H1 (cell line): ENCODE data around the gene SMIM5. TPM values are rescaled to one million over a fixed set of nuclear protein-coding genes. Genes with fewer than 3 reads are reported as not detected.

Experiments used
- CTCF ChIA-PET: fragments of 300-600 bp; sonication (Branson Sonifier 250); formaldehyde crosslinking; loops from one replicate; lab custom pipeline; 2021; ENCODE audit not compliant: partially characterized antibody; lab: Charles Lee
- POLR2A ChIA-PET: fragments of 300-600 bp; sonication (Branson Sonifier 250); formaldehyde crosslinking; loops from one replicate; lab custom pipeline; 2021; ENCODE audit warnings: inconsistent platforms; ENCODE audit not compliant: partially characterized antibody; lab: Charles Lee
- DNase-seq, 2 experiments: peaks; one replicate each; pipeline versions ENCODE4 v3.0.0 to v3.0.0-alpha.2; 2010 to 2022; ENCODE audit warnings: low spot score in 2 of 2, low read depth in 1 of 2, mixed read lengths in 1 of 2
- FAIRE-seq: peaks from 2 replicates; lab custom pipeline; 2011; peaks lifted over from hg19 to GRCh38; lab: Jason Lieb, UNC
- H2AFZ ChIP-seq: 2 replicates; pipeline ENCODE4 v1.8.1; 2012; ENCODE audit warnings: low read length, inconsistent platforms
- H2AK5ac ChIP-seq: 2 replicates; pipeline ENCODE4 v1.6.1; 2013; ENCODE audit warnings: low read depth, low read length
- H2BK120ac ChIP-seq: replicated peaks from 2 replicates; pipeline ENCODE3; 2013; ENCODE audit warnings: low read depth, low read length, inconsistent platforms
- H2BK12ac ChIP-seq: 2 replicates; pipeline ENCODE4 v1.6.1; 2013; ENCODE audit warnings: low read depth, low read length
- H2BK15ac ChIP-seq: 2 replicates; pipeline ENCODE4 v1.6.1; 2013; ENCODE audit warnings: low read length
- H2BK20ac ChIP-seq: 2 replicates; pipeline ENCODE4 v1.6.1; 2013; ENCODE audit warnings: low read length
- H2BK5ac ChIP-seq: 2 replicates; pipeline ENCODE4 v1.6.1; 2013; ENCODE audit warnings: low read depth, low read length
- H3K14ac ChIP-seq: 2 replicates; pipeline ENCODE4 v1.6.1; 2013; ENCODE audit warnings: inconsistent platforms; ENCODE audit not compliant: insufficient read length
- H3K18ac ChIP-seq: 2 replicates; pipeline ENCODE4 v1.6.1; 2013; ENCODE audit warnings: low read length; ENCODE audit errors: extremely low read depth
- H3K23ac ChIP-seq: 2 replicates; pipeline ENCODE4 v1.6.1; 2013; ENCODE audit warnings: inconsistent platforms; ENCODE audit not compliant: insufficient read length
- H3K23me2 ChIP-seq: 2 replicates; pipeline ENCODE4 v1.6.1; 2013; ENCODE audit warnings: low read depth, low read length
- H3K27ac ChIP-seq: 2 replicates; pipeline ENCODE4 v1.6.1; 2011; ENCODE audit warnings: low read depth, low read length, inconsistent platforms
- H3K27me3 ChIP-seq, 4 experiments: replicated peaks in 1 of 4; 1 replicate in 1 of 4; 2 replicates in 3 of 4; pipeline versions ENCODE4 v1.6.1 to v1.8.1; 2011 to 2013; ENCODE audit warnings: low read length in 3 of 4, mild to moderate bottlenecking in 3 of 4, inconsistent platforms in 2 of 4, mixed read lengths in 2 of 4, moderate library complexity in 1 of 4; ENCODE audit not compliant: control insufficient read depth in 3 of 4, insufficient read depth in 3 of 4; ENCODE audit errors: extremely low read depth in 1 of 4
- H3K36me3 ChIP-seq, 4 experiments: 2 replicates each; pipeline versions ENCODE4 v1.6.1 to v1.8.1; 2011 to 2013; ENCODE audit warnings: mild to moderate bottlenecking in 4 of 4, low read length in 3 of 4, moderate library complexity in 2 of 4, control low read depth in 1 of 4, inconsistent platforms in 1 of 4; ENCODE audit not compliant: insufficient read depth in 4 of 4, control insufficient read depth in 2 of 4
- H3K4ac ChIP-seq: replicated peaks from 2 replicates; pipeline ENCODE3; 2013; ENCODE audit warnings: low read length, low read depth, mixed read lengths, inconsistent platforms; ENCODE audit not compliant: insufficient read length
- H3K4me1 ChIP-seq, 4 experiments: replicated peaks in 1 of 4; 1 replicate in 1 of 4; 2 replicates in 3 of 4; pipeline versions ENCODE4 v1.6.1 to v1.8.1; 2011 to 2013; ENCODE audit warnings: low read length in 3 of 4, inconsistent platforms in 2 of 4, mixed read lengths in 1 of 4; ENCODE audit not compliant: insufficient read depth in 4 of 4, control insufficient read depth in 3 of 4
- H3K4me2 ChIP-seq, 2 experiments: 2 replicates each; pipeline versions ENCODE4 v1.6.1 to v1.8.1; 2011 to 2013; ENCODE audit warnings: low read depth in 2 of 2, low read length in 2 of 2, control low read depth in 1 of 2, inconsistent platforms in 1 of 2, mild to moderate bottlenecking in 1 of 2; ENCODE audit not compliant: insufficient read depth in 1 of 2
- H3K4me3 ChIP-seq, 4 experiments: fragments of 200-600, 300-600 bp in 1 of 4; sonication (generic), shearing (Covaris generic), sonication (Bioruptor Twin) in 1 of 4; 2 replicates each; pipeline versions ENCODE4 v1.5.1 to v1.8.1; 2011 to 2016; ENCODE audit warnings: low read length in 4 of 4, low read depth in 3 of 4, control low read depth in 2 of 4, inconsistent platforms in 2 of 4, mild to moderate bottlenecking in 2 of 4, mixed read lengths in 1 of 4, moderate library complexity in 1 of 4; ENCODE audit not compliant: insufficient read depth in 2 of 4; ENCODE audit errors: extremely low read depth in 1 of 4
- H3K56ac ChIP-seq: replicated peaks from 2 replicates; pipeline ENCODE3; 2013; ENCODE audit warnings: low read depth, mild to moderate bottlenecking, mixed read lengths, low read length, inconsistent platforms; ENCODE audit not compliant: insufficient read length
- H3K79me1 ChIP-seq: 2 replicates; pipeline ENCODE4 v1.6.1; 2013; ENCODE audit warnings: low read depth, low read length, control low read depth
- H3K79me2 ChIP-seq, 2 experiments: 2 replicates each; pipeline versions ENCODE4 v1.6.1 to v1.8.1; 2012 to 2013; ENCODE audit warnings: low read length in 2 of 2, mild to moderate bottlenecking in 2 of 2, inconsistent platforms in 1 of 2; ENCODE audit not compliant: insufficient read depth in 2 of 2, control insufficient read depth in 1 of 2
- H3K9ac ChIP-seq, 4 experiments: replicated peaks in 1 of 4; 1 replicate in 1 of 4; 2 replicates in 3 of 4; pipeline versions ENCODE4 v1.6.1 to v1.8.1; 2011 to 2013; ENCODE audit warnings: low read depth in 3 of 4, low read length in 3 of 4, control low read depth in 2 of 4, mild to moderate bottlenecking in 2 of 4, moderate library complexity in 2 of 4, inconsistent platforms in 1 of 4; ENCODE audit errors: extremely low read depth in 1 of 4
- H3K9me3 ChIP-seq, 2 experiments: 2 replicates each; pipeline versions ENCODE4 v1.6.1 to v1.8.1; 2012 to 2013; ENCODE audit warnings: mild to moderate bottlenecking in 2 of 2, moderate library complexity in 2 of 2, control low read depth in 1 of 2, inconsistent platforms in 1 of 2, low read depth in 1 of 2, low read length in 1 of 2, mixed read lengths in 1 of 2; ENCODE audit not compliant: insufficient read depth in 2 of 2
- H4K20me1 ChIP-seq, 2 experiments: replicated peaks in 1 of 2; 2 replicates each; pipeline versions ENCODE3 to v1.8.1; 2011 to 2013; ENCODE audit warnings: inconsistent platforms in 2 of 2, low read length in 2 of 2, mild to moderate bottlenecking in 1 of 2; ENCODE audit not compliant: insufficient read depth in 2 of 2, control insufficient read depth in 1 of 2
- H4K5ac ChIP-seq: 2 replicates; pipeline ENCODE4 v1.6.1; 2013; ENCODE audit warnings: low read length, low read depth, mixed read lengths, inconsistent platforms; ENCODE audit not compliant: insufficient read length
- H4K8ac ChIP-seq: 2 replicates; pipeline ENCODE4 v1.8.0; 2013; ENCODE audit warnings: mild to moderate bottlenecking, moderate library complexity, low read length, inconsistent platforms; ENCODE audit not compliant: insufficient read depth; ENCODE audit errors: extremely low read depth
- H4K91ac ChIP-seq: replicated peaks from 2 replicates; pipeline ENCODE3; 2013; ENCODE audit warnings: low read length, mixed read lengths, inconsistent platforms; ENCODE audit not compliant: insufficient read length
- CHD1 ChIP-seq: IDR thresholded peaks from 2 replicates; pipeline ENCODE4 v1.6.1; 2012; ENCODE audit warnings: low read depth, low read length, improper control_type of control experiment
- SIN3A ChIP-seq, 2 experiments: IDR thresholded peaks in 1 of 2; conservative IDR thresholded peaks in 1 of 2; 2 replicates each; pipeline ENCODE4 v1.6.1; 2011 to 2012; ENCODE audit warnings: low read length in 2 of 2, improper control_type of control experiment in 1 of 2, low read depth in 1 of 2, mild to moderate bottlenecking in 1 of 2
- TAF1 ChIP-seq: IDR thresholded peaks from 2 replicates; pipeline ENCODE4 v1.6.1; 2011; ENCODE audit warnings: mild to moderate bottlenecking, low read depth, low read length
- TCF12 ChIP-seq: IDR thresholded peaks from 2 replicates; pipeline ENCODE4 v1.6.1; 2011; ENCODE audit warnings: low read depth, mild to moderate bottlenecking, low read length
- TEAD4 ChIP-seq: IDR thresholded peaks from 2 replicates; pipeline ENCODE4 v1.6.1; 2012; ENCODE audit warnings: low read depth, low read length, inconsistent platforms, mixed read lengths
- WGBS, 2 experiments: shearing (Covaris generic) in 1 of 2; methylation state at CpG; one replicate each; pipeline versions ENCODE4 v1.1.6 to v1.1.7; 2013 to 2015; ENCODE audit warnings: low lambda C conversion rate in 2 of 2, mixed read lengths in 2 of 2, inconsistent platforms in 1 of 2, low coverage in 1 of 2, missing lambda C conversion rate in 1 of 2; ENCODE audit not compliant: insufficient replicate concordance in 2 of 2, insufficient coverage in 1 of 2, insufficient read length in 1 of 2; ENCODE audit errors: extremely low coverage in 1 of 2, missing lambda C conversion rate in 1 of 2; 5-methylcytosine and 5-hydroxymethylcytosine counted together
- polyA plus RNA-seq, 7 experiments: library from polyadenylated mRNA; depleted of rRNA in 3 of 7; stranded (reverse) in 5 of 7; unstranded in 2 of 7; fragments of >200 nt in 5 of 7; fragments of 200-250 nt in 2 of 7; gene quantifications; 1 replicate in 5 of 7; 2 replicates in 1 of 7; 4 replicates in 1 of 7; pipeline versions ENCODE4 v1.2.1 to v1.2.3, GENCODE V29; 2011 to 2013; ENCODE audit warnings: missing spikeins in 2 of 7, mixed read lengths in 2 of 7
- total RNA-seq: library from RNA; stranded (reverse); fragmentation: NEBNext Ultra II Directional; extraction: Animal tissue kit (Norgen Biotek cat#: 25700); gene quantifications from 2 replicates; pipeline ENCODE4 v1.2.1, GENCODE V29; 2021

Gene SMIM5
- total and polyA plus RNA-seq, 2 of the 8 experiments (the other 6 are each of a cell fraction or from before 2014, with no cell fraction given), result not detected

GRCh38 chr17:75595284-75595919, 37.8 kb upstream of the SMIM5 start:
- Histone ChIP-seq H3K18ac (no peak overlapping the region), H3K23ac (no peak overlapping the region), H2BK120ac (no peak overlapping the region), H3K4me2 (no peak overlapping the region), H2AFZ (no peak overlapping the region), H4K91ac (no peak overlapping the region), H2BK12ac (no peak overlapping the region), H2BK15ac (no peak overlapping the region), H3K27ac (no peak overlapping the region), H3K79me1 (no peaks in the 10 kb centered on the region), H3K36me3 (no peaks in the 10 kb centered on the region), H4K5ac (no peak overlapping the region), H3K4me1 (no peaks in the 10 kb centered on the region), H3K27me3 (no peaks in the 10 kb centered on the region; a peak in 1 of 7 replicates), H3K4me3 (no peak overlapping the region), H3K9ac (no peak overlapping the region), H3K4ac (no peak overlapping the region), H3K79me2 (no peaks in the 10 kb centered on the region), H2AK5ac (no peak overlapping the region), H3K9me3 (no peaks in the 10 kb centered on the region), H4K20me1 (peaks cover 0 to 2% of the 10 kb centered on the region in 2 experiments), H2BK5ac (no peak overlapping the region), H2BK20ac (no peak overlapping the region), H3K14ac (no peak overlapping the region), H4K8ac (peak overlapping the region; percentile 51), H3K56ac (no peak overlapping the region), H3K23me2 (no peaks in the 10 kb centered on the region)
- TF ChIP-seq TCF12, result no peak
- TF ChIP-seq TEAD4, result no peak
- no peak for TF ChIP-seq CHD1
- no peak for TF ChIP-seq TAF1
- no peak for TF ChIP-seq SIN3A (conservative IDR thresholded peaks at IDR 0.05 in 1 of 2, IDR thresholded peaks at IDR 0.05 in 1 of 2; ENCODE audit: low read depth in 1 of 2, low read length in 2 of 2)
- ChIA-PET POLR2A (interaction anchor here (0.7 kb wide), 1 partner anchor 92 kb away, joined by 3 read pairs; no protein-coding TSS in a partner anchor), CTCF (interaction anchor here (1.0 to 59.2 kb wide), 5 partner anchors 18 to 405 kb away, joined by 3 to 2200 read pairs (median 65); partner anchors contain the start of genes CDK3, RECQL5, SAP30BP and SMIM5)
- 73% methylated on average over 13 of the region's 13 CpGs; no CpG with 5 or more reads in 1 of the 2 experiments for WGBS, 2 experiments
- FAIRE-seq (no peak), DNase-seq (no peak)
